Effector CD8-positive, alpha-beta T cell (primary cell): Measurements from ENCODE around the gene DISP1.

Source experiments
- DNase-seq: peaks from one replicate; lab custom pipeline; 2025; lab: John Stamatoyannopoulos, UW
- total RNA-seq, 4 experiments: gene quantifications; one replicate each; lab custom pipeline; 2026; lab: John Stamatoyannopoulos, UW

The DISP1 gene
- total RNA-seq = 14.2 to 20.2 (median 15.4) reads per million in 4 experiments

GRCh38 chr1:222814536-222815439, at the start of gene DISP1:
Gene DISP1 (plus strand): TSS chr1:222815039. CDS start chr1:222942824, 127,785 bp downstream.
- DNase-seq = peak; percentile 52

DNA sequence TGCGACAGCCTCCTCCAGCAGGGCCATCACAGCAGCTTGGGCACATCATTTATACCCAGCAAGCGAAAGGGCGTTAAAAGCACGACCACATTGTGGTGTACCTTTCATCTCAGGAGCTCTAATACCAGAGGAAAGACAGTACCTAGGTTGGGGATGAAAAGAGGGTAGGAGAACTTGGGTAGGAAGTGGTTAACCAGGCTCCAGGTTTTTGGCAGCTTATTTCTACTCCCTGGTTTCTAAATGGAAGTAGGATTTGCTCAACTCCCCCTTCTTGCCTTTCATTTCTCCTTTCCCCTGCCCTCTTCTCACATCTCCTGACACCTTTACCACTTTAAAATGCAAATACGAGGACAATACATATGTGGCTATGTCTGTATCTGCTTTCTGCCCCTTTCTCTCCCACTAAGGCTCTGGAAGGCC, 47.7 kb upstream of the DISP1 start:
- no peak for DNase-seq

- no peak for DNase-seq
These were observed 46.2 kb upstream of the DISP1 start for GRCh38 chr1:222768592-222768991.

- no peak for DNase-seq
These were observed 45.7 kb upstream of the DISP1 start for GRCh38 chr1:222769181-222769580.

DNA sequence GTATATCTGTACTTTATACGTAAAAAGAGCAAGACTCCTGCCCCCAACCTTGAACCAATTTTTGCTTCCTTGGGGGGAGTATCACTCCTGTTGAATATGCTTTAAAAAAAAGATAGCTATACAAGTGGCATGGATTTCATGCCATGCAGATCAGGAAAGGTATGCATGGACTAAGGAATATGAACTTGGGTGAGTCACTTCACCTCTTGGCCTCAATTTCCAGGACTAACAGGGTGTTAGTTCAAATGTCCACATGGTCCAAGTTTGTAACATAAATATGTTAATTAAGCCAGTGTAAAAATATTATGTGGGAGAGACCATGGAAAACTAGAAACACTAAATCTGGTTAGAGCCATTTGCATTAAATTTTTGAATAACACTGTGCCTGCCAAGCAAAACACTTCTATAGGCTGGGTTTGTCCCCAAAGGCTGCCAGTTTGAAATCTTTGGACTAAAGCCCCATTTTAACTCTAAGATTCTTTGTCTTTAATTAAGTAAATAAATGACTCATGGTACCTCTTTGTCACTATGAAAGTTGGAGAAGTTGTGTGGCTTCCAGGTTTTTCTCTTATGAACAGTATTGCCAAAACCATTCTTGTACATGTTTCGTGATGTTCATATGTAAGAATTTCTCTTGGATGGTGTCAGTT, 44.7 kb upstream of the DISP1 start:
- DNase-seq = no peak

DNA sequence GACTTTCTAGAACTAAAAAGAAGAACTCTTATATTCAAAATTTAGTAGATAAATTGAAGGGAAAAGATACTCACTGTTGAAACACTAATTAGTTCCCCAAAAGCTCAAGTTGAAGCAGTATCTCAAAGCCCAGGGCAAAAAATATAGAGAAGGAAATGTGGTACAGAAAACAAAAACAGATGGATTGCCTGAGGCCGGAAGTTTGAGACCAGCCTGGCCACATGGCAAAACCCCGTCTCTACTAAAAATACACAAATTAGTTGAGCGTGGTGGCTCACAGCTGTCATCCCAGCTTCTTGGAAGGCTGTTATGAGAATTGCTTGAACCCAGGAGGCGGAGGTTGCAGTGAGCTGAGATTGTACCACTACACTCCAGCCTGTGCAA, 41.9 kb upstream of the DISP1 start:
- DNase-seq = no peak

GRCh38 chr1:222777463-222777862, 37.4 kb upstream of the DISP1 start:
- no peak for DNase-seq

- no peak for DNase-seq
These were observed 36.9 kb upstream of the DISP1 start for GRCh38 chr1:222777977-222778376.

DNA sequence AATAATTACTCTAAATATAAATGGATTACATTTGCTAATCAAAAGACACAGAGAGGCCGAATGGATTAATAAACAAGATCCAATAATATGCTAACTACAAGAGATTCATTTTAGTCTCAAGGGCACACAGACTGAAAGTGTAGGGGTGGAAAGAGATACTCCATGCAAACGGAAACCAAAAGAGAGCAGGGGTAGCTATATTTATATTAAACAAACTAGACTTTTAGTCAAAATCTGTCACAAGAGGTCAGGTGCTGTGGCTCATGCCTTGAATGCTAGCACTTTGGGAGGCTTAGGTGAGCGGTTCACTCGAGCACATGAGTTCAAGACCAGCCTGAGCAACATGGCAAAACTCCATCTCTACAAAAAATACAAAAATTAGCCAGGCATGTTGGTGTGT, 33.6 kb upstream of the DISP1 start:
- DNase-seq = no peak

GRCh38 chr1:222783051-222783450, 31.8 kb upstream of the DISP1 start:
- DNase-seq = no peak

DNA sequence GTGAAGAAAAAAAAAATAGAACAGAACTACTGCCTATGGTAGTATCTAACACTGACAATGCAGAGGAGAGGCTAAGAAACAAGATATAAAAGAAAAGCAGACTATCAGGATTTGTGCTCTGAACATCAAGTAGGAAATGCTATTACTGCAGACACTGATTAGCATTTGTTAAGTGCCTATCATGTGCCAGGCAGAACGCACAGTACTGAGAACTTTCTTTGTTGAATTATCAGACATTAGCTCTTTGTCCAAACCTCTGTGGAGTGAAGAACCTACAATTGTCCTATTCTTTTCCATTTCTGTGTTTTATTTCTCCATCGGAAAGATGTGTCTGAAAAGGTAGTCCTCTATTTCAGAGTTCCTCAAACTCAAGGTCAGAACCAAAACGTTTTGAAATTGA, 30.5 kb upstream of the DISP1 start:
- no peak for DNase-seq

- no peak for DNase-seq
These were observed 29.9 kb upstream of the DISP1 start for GRCh38 chr1:222784916-222785315.

- no peak for DNase-seq
These were observed 29.3 kb upstream of the DISP1 start for GRCh38 chr1:222785529-222785928.

GRCh38 chr1:222786121-222786520, 28.7 kb upstream of the DISP1 start:
- no peak for DNase-seq

DNA sequence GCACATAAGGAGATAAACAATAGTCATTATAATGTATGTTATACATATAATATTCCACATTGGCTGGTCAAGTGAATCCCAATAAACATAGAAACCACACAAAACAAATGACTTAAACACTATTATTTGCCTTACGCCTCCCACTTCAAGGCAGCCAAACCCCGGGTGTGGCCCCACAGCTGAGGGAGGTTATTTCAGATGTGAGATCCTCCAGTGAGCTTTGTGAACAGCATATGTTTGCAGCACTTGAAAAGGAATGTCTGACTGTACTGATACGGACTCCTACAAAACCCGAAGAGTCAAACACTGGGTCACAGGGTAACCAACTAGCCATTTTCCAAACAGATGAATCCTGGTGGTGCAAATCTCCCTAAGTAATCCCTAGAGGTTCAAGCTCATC, 27.1 kb upstream of the DISP1 start:
- no peak for DNase-seq

- DNase-seq = no peak
These were observed 26.3 kb upstream of the DISP1 start for GRCh38 chr1:222788402-222789156.

DNA sequence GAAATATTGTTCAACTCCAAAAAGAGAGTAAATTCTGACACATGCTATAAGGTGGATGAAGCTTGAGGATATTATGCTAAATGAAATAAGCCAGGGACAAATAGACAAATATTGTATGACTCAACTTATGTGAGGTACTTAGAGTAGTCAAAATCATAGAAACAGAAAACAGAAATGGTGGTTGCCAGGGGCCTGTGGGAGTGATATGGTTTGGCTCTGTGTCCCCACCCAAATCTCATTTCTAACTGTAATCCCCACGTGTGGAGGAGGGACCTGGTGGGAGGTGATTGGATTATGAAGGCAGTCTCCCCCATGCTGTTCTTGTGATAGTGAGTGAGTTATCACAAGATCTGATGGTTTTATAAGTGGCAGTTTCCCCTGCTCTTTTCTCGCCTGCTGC, 24.7 kb upstream of the DISP1 start:
- DNase-seq = no peak

DNA sequence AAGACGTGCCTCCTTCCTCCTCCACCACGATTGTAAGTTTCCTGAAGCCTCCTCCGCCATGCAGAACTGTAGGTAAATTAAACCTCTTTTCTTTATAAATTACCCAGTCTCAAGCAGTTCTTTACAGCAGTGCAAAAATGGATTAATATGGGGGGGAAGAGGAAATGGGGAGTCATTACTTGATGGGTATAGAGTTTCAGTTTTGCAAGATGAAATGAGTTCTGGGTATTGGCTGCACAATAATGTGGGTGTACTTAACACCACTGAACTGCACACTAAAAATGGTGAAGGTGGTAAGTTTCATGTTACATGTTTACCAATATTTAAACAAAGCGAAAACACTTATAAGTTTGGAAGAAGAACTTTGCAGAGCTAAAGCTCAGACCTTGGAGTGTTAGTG, 24.3 kb upstream of the DISP1 start:
- DNase-seq = no peak

DNA sequence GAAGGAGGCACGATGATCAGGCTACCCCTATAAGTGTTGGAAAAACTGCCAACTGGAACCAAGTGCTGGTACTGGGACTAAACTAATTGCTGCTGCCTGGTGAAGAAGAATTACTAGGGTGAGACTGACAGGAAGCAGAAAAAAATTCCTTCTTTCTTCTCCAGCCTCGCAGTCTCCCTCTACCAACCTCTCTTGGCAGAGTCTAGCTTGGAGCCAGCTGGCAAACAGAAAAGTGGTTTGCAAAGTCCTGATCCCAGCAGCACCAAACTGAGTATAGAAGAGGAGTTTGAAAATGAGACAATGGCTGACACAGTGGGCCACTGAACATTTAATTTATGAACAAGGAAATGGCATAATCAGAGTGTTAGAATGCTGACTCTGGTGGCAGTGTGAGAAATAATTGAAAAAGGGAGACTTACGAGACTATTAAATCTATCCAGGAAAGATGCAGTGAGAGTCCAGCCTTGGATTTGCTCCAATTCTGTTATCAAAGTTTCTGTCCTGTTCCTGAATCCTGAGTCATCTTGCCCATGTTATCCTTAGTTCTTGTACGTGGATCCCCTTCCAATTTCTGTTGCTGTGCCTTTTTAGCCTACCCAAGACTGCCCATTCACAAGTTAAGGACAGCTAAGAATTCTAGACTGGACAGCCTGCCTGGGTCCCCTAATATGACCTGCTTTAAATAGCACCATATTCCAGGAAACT, 23.7 kb upstream of the DISP1 start:
- DNase-seq = no peak

GRCh38 chr1:222792744-222793143, 22.1 kb upstream of the DISP1 start:
- DNase-seq = no peak

DNA sequence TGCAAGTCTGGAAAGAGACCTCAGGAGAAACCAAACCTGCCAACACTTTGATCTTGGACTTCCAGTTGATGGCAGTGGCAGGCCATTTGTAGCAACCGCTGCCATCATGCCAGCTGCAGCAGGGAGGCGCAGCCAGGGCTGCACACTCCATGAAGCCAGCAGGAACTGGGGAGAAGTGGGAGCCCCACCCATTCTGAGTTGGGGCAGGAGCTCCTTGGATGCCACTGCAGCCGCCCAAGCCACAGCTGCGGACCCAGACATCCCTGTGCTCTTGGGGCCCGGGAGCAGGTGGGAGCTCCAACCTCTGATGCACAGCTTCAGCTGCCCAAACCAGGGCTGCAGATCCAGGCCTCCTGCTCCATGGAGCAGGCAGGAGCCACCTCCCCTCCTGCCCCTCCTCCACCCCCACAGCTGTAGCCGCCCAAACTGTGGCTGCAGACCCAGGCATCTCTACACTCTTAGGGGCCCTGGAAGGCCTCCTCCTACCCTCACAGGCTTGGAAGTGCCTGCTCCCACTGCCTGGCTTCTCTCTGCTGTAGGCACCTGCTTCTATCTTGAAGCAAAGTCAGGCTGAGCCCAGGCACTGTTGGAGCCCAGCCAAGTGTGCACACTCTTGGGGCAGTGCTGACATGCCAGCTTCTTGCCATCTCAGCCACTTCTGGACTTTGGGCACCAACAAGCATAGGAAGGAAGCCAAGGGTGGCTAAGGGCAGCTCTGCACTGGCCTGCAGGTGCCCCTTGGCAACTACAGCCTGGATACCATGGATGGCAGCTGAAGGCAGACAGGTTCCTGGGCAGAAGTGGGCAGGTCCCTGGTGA, 20.0 kb upstream of the DISP1 start:
- DNase-seq = no peak
